PFSK-1 (cell line): Measurements from ENCODE around the gene RPS6KA2.

Experiments
- FOXP2 ChIP-seq: optimal IDR thresholded peaks from 2 replicates; pipeline ENCODE3; 2011; ENCODE audit warnings: borderline replicate concordance, control low read depth, inconsistent platforms; ENCODE audit not compliant: insufficient read depth; ENCODE audit errors: extremely low read length, extremely low read depth
- POLR2AphosphoS5 ChIP-seq: IDR thresholded peaks from 2 replicates; pipeline ENCODE4 v1.6.1; 2012; ENCODE audit warnings: low read depth, mild to moderate bottlenecking, control low read depth, low read length, moderate library complexity
- REST ChIP-seq, 2 experiments: IDR thresholded peaks; 2 replicates each; pipeline versions ENCODE4 v1.6.1 to v1.8.0; 2011 to 2012; ENCODE audit warnings: low read depth in 2 of 2, low read length in 2 of 2, control low read depth in 1 of 2, inconsistent platforms in 1 of 2, mild to moderate bottlenecking in 1 of 2, moderate library complexity in 1 of 2; ENCODE audit not compliant: insufficient read depth in 1 of 2
- SIN3A ChIP-seq: IDR thresholded peaks from 2 replicates; pipeline ENCODE4 v1.6.1; 2012; ENCODE audit warnings: mild to moderate bottlenecking, low read length, moderate library complexity, borderline replicate concordance; ENCODE audit not compliant: insufficient read depth
- TAF1 ChIP-seq: IDR thresholded peaks from 2 replicates; pipeline ENCODE4 v1.6.1; 2012; ENCODE audit warnings: low read length, control low read depth, borderline replicate concordance; ENCODE audit not compliant: insufficient read depth

Gene RPS6KA2

GRCh38 chr6:166633732-166634535, 6.9 kb upstream of the RPS6KA2 start:
- TF ChIP-seq FOXP2 (no peak), SIN3A (no peak), TAF1 (no peak), REST (IDR thresholded peaks at IDR 0.05; ENCODE audit: insufficient read depth in 1 of 2, low read depth in 2 of 2, low read length in 2 of 2) (no peak), POLR2AphosphoS5 (no peak)

- TF ChIP-seq SIN3A = no peak
- no peak for TF ChIP-seq FOXP2
- no peak for TF ChIP-seq POLR2AphosphoS5
- TF ChIP-seq TAF1 = no peak
- no peak for TF ChIP-seq REST (IDR thresholded peaks at IDR 0.05; ENCODE audit: insufficient read depth in 1 of 2, low read depth in 2 of 2, low read length in 2 of 2)
Observed at GRCh38 chr6:166632731-166633130, 5.7 kb upstream of the RPS6KA2 start.

GRCh38 chr6:166630462-166630861, 3.4 kb upstream of the RPS6KA2 start:
- TF ChIP-seq FOXP2 (no peak), POLR2AphosphoS5 (no peak), TAF1 (no peak), SIN3A (no peak), REST (IDR thresholded peaks at IDR 0.05; ENCODE audit: insufficient read depth in 1 of 2, low read depth in 2 of 2, low read length in 2 of 2) (no peak)

- no peak for TF ChIP-seq TAF1
- TF ChIP-seq SIN3A = no peak
- TF ChIP-seq REST (IDR thresholded peaks at IDR 0.05; ENCODE audit: insufficient read depth in 1 of 2, low read depth in 2 of 2, low read length in 2 of 2) = no peak
- TF ChIP-seq POLR2AphosphoS5 = no peak
Observed at GRCh38 chr6:166629628-166630027, 2.6 kb upstream of the RPS6KA2 start.
